Neural cell (in vitro differentiated cells): Measurements from ENCODE around the gene C1orf50. TPM values are rescaled to one million over a fixed set of nuclear protein-coding genes. Genes with fewer than 3 reads are reported as not detected.

Experiments
- H2AFZ ChIP-seq: fragments of 200-600, 300-800 bp; sonication (generic), shearing (Covaris generic); 2 replicates; pipeline ENCODE4 v1.6.0; 2014; ENCODE audit warnings: low read depth, mild to moderate bottlenecking, antibody characterized with exemption, low read length, moderate library complexity
- H3F3A ChIP-seq: fragments of 200-600 bp; shearing (Covaris generic); 2 replicates; pipeline ENCODE4 v1.6.1; 2016; ENCODE audit warnings: mild to moderate bottlenecking, moderate library complexity, mixed read lengths, antibody characterized with exemption, low read length; ENCODE audit not compliant: insufficient read depth, poor library complexity, severe bottlenecking
- H3K27ac ChIP-seq: fragments of 200-600, 300-800 bp; sonication (generic), shearing (Covaris generic); 2 replicates; pipeline ENCODE4 v1.5.1; 2014; ENCODE audit warnings: mild to moderate bottlenecking, low read length, moderate library complexity
- H3K27me3 ChIP-seq: fragments of 300-800, 200-600 bp; sonication (generic), shearing (Covaris generic); 2 replicates; pipeline ENCODE4 v1.6.0; 2014; ENCODE audit warnings: mild to moderate bottlenecking, low read depth, low read length, moderate library complexity; ENCODE audit not compliant: insufficient read depth
- H3K36me3 ChIP-seq: fragments of 300-800, 200-600 bp; sonication (generic), shearing (Covaris generic); 2 replicates; pipeline ENCODE4 v1.5.1; 2014; ENCODE audit warnings: mild to moderate bottlenecking, antibody characterized with exemption, low read length, moderate library complexity; ENCODE audit not compliant: insufficient read depth
- H3K4me2 ChIP-seq: fragments of 300-800, 200-600 bp; sonication (generic), shearing (Covaris generic); 2 replicates; pipeline ENCODE4 v1.6.0; 2014; ENCODE audit warnings: mild to moderate bottlenecking, low read length
- H3K4me3 ChIP-seq: fragments of 300-800, 200-600 bp; sonication (generic), shearing (Covaris generic); 2 replicates; pipeline ENCODE4 v1.5.1; 2014; ENCODE audit warnings: mild to moderate bottlenecking, low read length, moderate library complexity
- H3K79me2 ChIP-seq: fragments of 200-600 bp; shearing (Covaris generic); replicated peaks from 2 replicates; pipeline ENCODE4 v1.6.0; 2014; ENCODE audit warnings: mild to moderate bottlenecking, low read length, moderate library complexity; ENCODE audit not compliant: insufficient read depth
- H3K9ac ChIP-seq: fragments of 300-800, 200-600 bp; sonication (generic), shearing (Covaris generic); 2 replicates; pipeline ENCODE4 v1.6.1; 2016; ENCODE audit warnings: mild to moderate bottlenecking, low read length, mixed read lengths
- H3K9me2 ChIP-seq: fragments of 200-600 bp; shearing (Covaris generic); 2 replicates; pipeline ENCODE4 v1.6.1; 2016; ENCODE audit warnings: mild to moderate bottlenecking, low read length, mixed read lengths; ENCODE audit not compliant: insufficient read depth
- H3K9me3 ChIP-seq: fragments of 200-600, 300-800 bp; sonication (generic), shearing (Covaris generic); 2 replicates; pipeline ENCODE4 v1.6.1; 2016; ENCODE audit warnings: mild to moderate bottlenecking, mixed run types, low read length, moderate library complexity, mixed read lengths
- H4K20me1 ChIP-seq: fragments of 200-600 bp; shearing (Covaris generic); 2 replicates; pipeline ENCODE4 v1.6.1; 2016; ENCODE audit warnings: mild to moderate bottlenecking, mixed run types; ENCODE audit not compliant: insufficient read depth
- CTCF ChIP-seq: fragments of 450-650 bp; IDR thresholded peaks from 2 replicates; pipeline ENCODE4 v1.5.1; 2014; ENCODE audit warnings: antibody characterized with exemption, mild to moderate bottlenecking, moderate library complexity; ENCODE audit not compliant: poor library complexity, severe bottlenecking
- EP300 ChIP-seq: fragments of 450-650 bp; conservative IDR thresholded peaks from 2 replicates; pipeline ENCODE4 v1.6.1; 2014; ENCODE audit warnings: antibody characterized with exemption, mild to moderate bottlenecking, moderate library complexity; ENCODE audit not compliant: poor library complexity, severe bottlenecking
- EZH2 ChIP-seq: fragments of 200-600, 300-800 bp; shearing (Covaris generic), sonication (generic); IDR thresholded peaks from 2 replicates; pipeline ENCODE4 v1.6.1; 2014; ENCODE audit warnings: antibody characterized with exemption, low read length, borderline replicate concordance, mild to moderate bottlenecking; ENCODE audit not compliant: insufficient read depth, poor library complexity, severe bottlenecking
- MXI1 ChIP-seq: fragments of 450-650 bp; conservative IDR thresholded peaks from 2 replicates; pipeline ENCODE4 v1.6.1; 2014; ENCODE audit warnings: antibody characterized with exemption, mild to moderate bottlenecking; ENCODE audit not compliant: poor library complexity, severe bottlenecking
- POLR2AphosphoS5 ChIP-seq: IDR thresholded peaks from 2 replicates; pipeline ENCODE4 v1.6.1; 2012
- RAD21 ChIP-seq: fragments of 450-650 bp; conservative IDR thresholded peaks from 2 replicates; pipeline ENCODE4 v1.6.1; 2014; ENCODE audit warnings: antibody characterized with exemption, mild to moderate bottlenecking, moderate library complexity
- REST ChIP-seq: IDR thresholded peaks from 2 replicates; pipeline ENCODE4 v1.6.1; 2012; ENCODE audit warnings: borderline replicate concordance
- SMC3 ChIP-seq: fragments of 450-650 bp; conservative IDR thresholded peaks from 2 replicates; pipeline ENCODE4 v1.6.1; 2014; ENCODE audit warnings: antibody characterized with exemption, mild to moderate bottlenecking, moderate library complexity; ENCODE audit not compliant: poor library complexity
- TAF1 ChIP-seq: IDR thresholded peaks from 2 replicates; pipeline ENCODE4 v1.6.1; 2012; ENCODE audit warnings: low read depth
- polyA plus RNA-seq: library from polyadenylated mRNA; depleted of rRNA; stranded (reverse); fragments of >200 nt; gene quantifications from 2 replicates; pipeline ENCODE4 v1.2.3, GENCODE V29; 2014

Gene C1orf50
- polyA plus RNA-seq, 1 donor from 2014 or later: 26.7 TPM

DNA sequence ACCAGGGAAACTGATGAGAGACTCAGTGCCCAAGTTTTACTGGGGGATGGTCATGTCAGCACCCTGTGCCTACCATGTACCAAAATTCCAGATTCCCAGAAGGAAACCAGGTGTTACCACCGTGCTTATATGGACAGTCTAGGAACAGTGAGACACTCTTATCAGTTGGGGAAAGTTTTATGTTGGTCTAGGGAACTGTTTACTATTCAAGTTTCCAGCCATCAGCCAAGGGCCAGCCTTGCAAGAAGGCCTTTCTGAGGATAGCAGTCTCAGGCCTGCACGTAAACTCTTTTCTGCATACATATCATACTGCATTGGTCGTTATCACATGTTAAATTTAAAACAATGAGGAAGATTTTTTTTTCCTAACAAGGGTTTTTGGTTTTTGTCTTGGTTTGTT is 30.4 kb downstream of the C1orf50 start:
- Histone ChIP-seq H3F3A (no peaks in the 10 kb centered on the region), H3K4me3 (no peak overlapping the region), H3K4me2 (no peak overlapping the region), H3K27me3 (no peaks in the 10 kb centered on the region), H3K9ac (no peak overlapping the region), H2AFZ (no peak overlapping the region), H3K27ac (no peak overlapping the region), H4K20me1 (no peaks in the 10 kb centered on the region), H3K9me3 (no peaks in the 10 kb centered on the region), H3K9me2 (no peaks in the 10 kb centered on the region), H3K79me2 (no peaks in the 10 kb centered on the region), H3K36me3 (no peaks in the 10 kb centered on the region)
- TF ChIP-seq EP300 (no peak), EZH2 (no peak), SMC3 (no peak), REST (no peak), CTCF (no peak), POLR2AphosphoS5 (no peak), TAF1 (no peak), MXI1 (no peak), RAD21 (no peak)

GRCh38 chr1:42797979-42798378 is 30.9 kb downstream of the C1orf50 start:
- Histone ChIP-seq H3K4me3 (no peak overlapping the region), H3K4me2 (no peak overlapping the region), H3K27me3 (no peaks in the 10 kb centered on the region), H3F3A (no peaks in the 10 kb centered on the region), H3K9me2 (no peaks in the 10 kb centered on the region), H3K9ac (no peak overlapping the region), H3K36me3 (no peaks in the 10 kb centered on the region), H3K9me3 (no peaks in the 10 kb centered on the region), H2AFZ (no peak overlapping the region), H4K20me1 (no peaks in the 10 kb centered on the region), H3K27ac (no peak overlapping the region), H3K79me2 (no peaks in the 10 kb centered on the region)
- TF ChIP-seq REST (no peak), POLR2AphosphoS5 (no peak), TAF1 (no peak), EP300 (no peak), MXI1 (no peak), SMC3 (no peak), CTCF (no peak), EZH2 (no peak), RAD21 (no peak)
